ENCODE results near the gene ASPSCR1. TPM values are rescaled to one million over a fixed set of nuclear protein-coding genes. Genes with fewer than 3 reads are reported as not detected.

ASPSCR1 gene
- total and polyA plus RNA-seq, 2 of the 8 experiments (the other 6 are each of a cell fraction or from before 2014, with no cell fraction given) = 33.3 to 43.7 TPM

DNA sequence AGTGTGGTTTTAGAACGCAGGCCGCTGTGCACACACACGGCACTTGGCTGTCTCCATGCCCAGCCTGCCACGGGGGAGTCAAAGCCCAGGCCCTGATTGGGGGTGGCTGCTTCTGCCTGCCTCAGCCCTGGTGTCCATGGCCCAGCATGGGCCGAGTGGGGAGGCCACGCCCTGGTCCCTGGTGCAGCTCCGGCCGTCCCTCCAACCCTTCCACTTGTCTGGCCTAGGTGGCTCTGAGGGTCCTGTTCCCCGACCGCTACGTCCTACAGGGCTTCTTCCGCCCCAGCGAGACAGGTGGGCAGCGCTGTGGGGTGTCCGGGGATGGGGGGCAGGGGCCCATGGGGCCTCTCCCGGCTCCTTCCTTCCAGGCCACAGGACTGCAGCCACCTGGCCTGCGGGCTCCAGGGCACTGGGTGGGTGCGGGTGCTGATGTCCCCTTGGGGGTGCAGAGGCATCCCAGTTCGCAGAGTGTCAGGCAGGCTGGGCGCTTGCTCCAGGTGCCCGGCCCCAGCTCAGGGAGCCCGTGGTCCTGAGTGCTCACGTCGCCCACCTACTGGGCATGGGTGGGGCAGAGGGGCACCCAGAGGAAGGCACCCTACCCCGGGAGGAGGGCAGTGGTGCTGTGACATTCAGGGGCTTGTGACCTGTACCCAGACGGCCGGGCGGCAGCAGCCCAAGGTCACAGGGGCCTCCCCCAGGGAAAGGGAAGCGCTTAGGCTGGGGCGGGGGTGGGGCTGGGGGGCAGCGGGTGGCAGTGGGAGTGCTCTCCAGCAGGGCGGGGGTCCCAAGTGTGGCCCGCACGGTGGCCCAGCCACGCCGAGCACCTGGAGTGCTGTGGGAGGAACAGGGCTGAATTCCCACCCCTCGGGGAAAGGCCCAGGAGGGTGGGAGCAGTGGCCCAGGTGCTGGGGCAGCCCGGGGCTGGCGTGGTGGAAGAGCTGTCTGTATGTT, 33.4 kb downstream of the ASPSCR1 start:
- Histone ChIP-seq H3K4me2 (ENCODE audit: insufficient read depth in 1 of 2, low read depth in 2 of 2, low read length in 2 of 2) (no peak overlapping the region), H3K18ac (ENCODE audit: extremely low read depth, low read length) (no peak overlapping the region), H2BK120ac (replicated peaks; ENCODE audit: low read depth, low read length) (no peak overlapping the region), H3K4ac (replicated peaks; ENCODE audit: insufficient read length, low read depth, low read length) (no peak overlapping the region), H3K14ac (ENCODE audit: insufficient read length) (no peak overlapping the region), H2BK5ac (ENCODE audit: low read depth, low read length) (no peak overlapping the region), H3K23ac (ENCODE audit: insufficient read length) (no peak overlapping the region), H3K27ac (ENCODE audit: low read depth, low read length) (no peak overlapping the region), H3K4me1 (replicated peaks in 1 of 4; ENCODE audit: control insufficient read depth in 3 of 4, insufficient read depth in 4 of 4, low read length in 3 of 4) (peaks cover 0 to 1% (median 0%) of the 10 kb centered on the region in 4 experiments; a peak in 1 of 7 replicates), H3K9ac (replicated peaks in 1 of 4; ENCODE audit: extremely low read depth in 1 of 4, low read depth in 3 of 4, low read length in 3 of 4) (no peak overlapping the region), H3K9me3 (ENCODE audit: insufficient read depth in 2 of 2, low read depth in 1 of 2, low read length in 1 of 2) (no peaks in the 10 kb centered on the region), H2AFZ (ENCODE audit: low read length) (no peak overlapping the region), H4K8ac (ENCODE audit: extremely low read depth, insufficient read depth, low read length) (peak overlapping the region; percentile 17; the same call in 1 of the 2 replicates), H3K27me3 (replicated peaks in 1 of 4; ENCODE audit: control insufficient read depth in 3 of 4, extremely low read depth in 1 of 4, insufficient read depth in 3 of 4, low read length in 3 of 4) (no peaks in the 10 kb centered on the region), H4K91ac (replicated peaks; ENCODE audit: insufficient read length, low read length) (no peak overlapping the region), H4K5ac (ENCODE audit: insufficient read length, low read depth, low read length) (no peak overlapping the region), H2BK12ac (ENCODE audit: low read depth, low read length) (no peak overlapping the region), H2AK5ac (ENCODE audit: low read depth, low read length) (no peak overlapping the region), H2BK20ac (ENCODE audit: low read length) (no peak overlapping the region), H3K23me2 (ENCODE audit: low read depth, low read length) (0 out of 2 replicates have a peak, but pooled peaks cover 1% of the 10 kb centered on the region), H3K79me2 (ENCODE audit: control insufficient read depth in 1 of 2, insufficient read depth in 2 of 2, low read length in 2 of 2) (no peaks in the 10 kb centered on the region), H3K36me3 (ENCODE audit: control insufficient read depth in 2 of 4, insufficient read depth in 4 of 4, low read length in 3 of 4) (no peaks in the 10 kb centered on the region; a peak in 2 of 8 replicates), H3K56ac (replicated peaks; ENCODE audit: insufficient read length, low read depth, low read length) (no peak overlapping the region), H4K20me1 (replicated peaks in 1 of 2; ENCODE audit: control insufficient read depth in 1 of 2, insufficient read depth in 2 of 2, low read length in 2 of 2) (peaks cover 6 to 9% of the 10 kb centered on the region in 2 experiments), H3K4me3 (ENCODE audit: extremely low read depth in 1 of 4, insufficient read depth in 2 of 4, low read depth in 3 of 4, low read length in 4 of 4) (no peak overlapping the region), H2BK15ac (ENCODE audit: low read length) (no peak overlapping the region), H3K79me1 (ENCODE audit: low read depth, low read length) (peaks cover 2% of the 10 kb centered on the region)
- no peak for FAIRE-seq
- ChIA-PET CTCF (ENCODE audit: partially characterized antibody) (interaction anchor here (1.2 to 3.4 kb wide), 3 partner anchors 9 to 15 kb away, joined by 5 to 16 read pairs (median 7); no protein-coding TSS in a partner anchor), POLR2A (ENCODE audit: partially characterized antibody) (interaction anchor here (1.0 to 3.2 kb wide), 3 partner anchors 11 to 22 kb away, joined by 3 to 13 read pairs (median 4); partner anchors contain the start of genes CENPX and LRRC45)
- WGBS, 2 experiments (ENCODE audit: extremely low coverage in 1 of 2, insufficient coverage in 1 of 2, insufficient read length in 1 of 2, insufficient replicate concordance in 2 of 2, low coverage in 1 of 2, low lambda C conversion rate in 2 of 2, missing lambda C conversion rate in 1 of 2) = 88% methylated on average over 26 of the region's 39 CpGs; no CpG with 5 or more reads in 1 of the 2 experiments
- no peak for DNase-seq (ENCODE audit: low read depth in 1 of 2, low spot score in 2 of 2)
- no peak for TF ChIP-seq TCF12 (IDR thresholded peaks at IDR 0.05; ENCODE audit: low read depth, low read length)
- TF ChIP-seq RXRA (IDR thresholded peaks at IDR 0.05; ENCODE audit: insufficient read depth, low read depth, low read length) = no peak
- no peak for TF ChIP-seq SIRT6 (IDR thresholded peaks at IDR 0.05; ENCODE audit: low read length)
- TF ChIP-seq SP4 (IDR thresholded peaks at IDR 0.05; ENCODE audit: low read length) = no peak
- no peak for TF ChIP-seq TAF7 (optimal IDR thresholded peaks at IDR 0.05; ENCODE audit: borderline replicate concordance, low read depth, low read length)
- TF ChIP-seq POLR2AphosphoS5 (IDR thresholded peaks at IDR 0.05; ENCODE audit: low read depth, low read length) = no peak
- TF ChIP-seq CHD1 (IDR thresholded peaks at IDR 0.05; ENCODE audit: low read depth, low read length) = no peak
- TF ChIP-seq, protein P1, sequence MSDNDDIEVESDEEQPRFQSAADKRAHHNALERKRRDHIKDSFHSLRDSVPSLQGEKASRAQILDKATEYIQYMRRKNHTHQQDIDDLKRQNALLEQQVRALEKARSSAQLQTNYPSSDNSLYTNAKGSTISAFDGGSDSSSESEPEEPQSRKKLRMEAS (IDR thresholded peaks at IDR 0.05) = no peak
- no peak for TF ChIP-seq CHD2 (IDR thresholded peaks at IDR 0.05; ENCODE audit: low read length)
- TF ChIP-seq SUZ12 (IDR thresholded peaks at IDR 0.05; ENCODE audit: low read length) = no peak
- TF ChIP-seq MAFK (IDR thresholded peaks at IDR 0.05; ENCODE audit: low read depth, low read length) = no peak
- TF ChIP-seq RBBP5 (IDR thresholded peaks at IDR 0.05; ENCODE audit: borderline replicate concordance, low read depth, low read length) = no peak
- no peak for TF ChIP-seq POLR2A (IDR thresholded peaks at IDR 0.05; ENCODE audit: control extremely low read depth in 1 of 2, low read depth in 2 of 2, low read length in 2 of 2)
